ENCODE results near the gene HENMT1. TPM values are rescaled to one million over a fixed set of nuclear protein-coding genes. Genes with fewer than 3 reads are reported as not detected.

Gene HENMT1
- 6.9 and 7.6 TPM in 2 replicates for total RNA-seq

DNA sequence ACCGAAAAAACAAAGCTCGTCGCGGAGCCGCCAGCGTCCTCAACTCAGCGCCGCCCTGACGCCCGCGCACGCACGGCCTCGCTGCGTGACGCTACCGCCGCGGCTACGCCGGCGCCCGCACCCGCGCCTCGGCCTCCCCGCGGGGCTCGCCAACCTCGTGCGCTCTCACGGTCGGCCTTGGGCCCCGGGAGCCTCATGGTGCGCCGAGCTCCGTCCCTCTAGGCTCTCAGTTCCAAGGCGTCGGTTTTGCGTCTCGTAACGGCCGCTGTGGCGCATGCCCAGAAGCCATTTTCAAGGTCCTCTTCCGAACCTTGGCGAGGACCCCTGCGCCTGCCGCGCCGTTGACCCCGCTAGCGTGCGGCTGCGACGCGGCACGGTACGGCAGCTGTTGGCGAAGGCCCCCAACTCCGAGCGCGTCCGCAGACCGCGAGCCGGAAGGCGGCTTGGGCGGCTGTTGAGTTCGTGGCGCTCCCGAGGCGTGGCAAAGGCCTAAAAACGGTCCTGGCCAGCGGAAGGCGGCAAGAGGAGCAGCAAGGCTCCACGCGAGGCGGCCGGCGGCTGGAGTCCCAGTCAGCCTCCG, at the start of gene HENMT1:
HENMT1 (minus strand) TSS at position 64 of the 580 bp plus-strand sequence. CDS start 1,209 bp downstream, outside the sequence.

DNA sequence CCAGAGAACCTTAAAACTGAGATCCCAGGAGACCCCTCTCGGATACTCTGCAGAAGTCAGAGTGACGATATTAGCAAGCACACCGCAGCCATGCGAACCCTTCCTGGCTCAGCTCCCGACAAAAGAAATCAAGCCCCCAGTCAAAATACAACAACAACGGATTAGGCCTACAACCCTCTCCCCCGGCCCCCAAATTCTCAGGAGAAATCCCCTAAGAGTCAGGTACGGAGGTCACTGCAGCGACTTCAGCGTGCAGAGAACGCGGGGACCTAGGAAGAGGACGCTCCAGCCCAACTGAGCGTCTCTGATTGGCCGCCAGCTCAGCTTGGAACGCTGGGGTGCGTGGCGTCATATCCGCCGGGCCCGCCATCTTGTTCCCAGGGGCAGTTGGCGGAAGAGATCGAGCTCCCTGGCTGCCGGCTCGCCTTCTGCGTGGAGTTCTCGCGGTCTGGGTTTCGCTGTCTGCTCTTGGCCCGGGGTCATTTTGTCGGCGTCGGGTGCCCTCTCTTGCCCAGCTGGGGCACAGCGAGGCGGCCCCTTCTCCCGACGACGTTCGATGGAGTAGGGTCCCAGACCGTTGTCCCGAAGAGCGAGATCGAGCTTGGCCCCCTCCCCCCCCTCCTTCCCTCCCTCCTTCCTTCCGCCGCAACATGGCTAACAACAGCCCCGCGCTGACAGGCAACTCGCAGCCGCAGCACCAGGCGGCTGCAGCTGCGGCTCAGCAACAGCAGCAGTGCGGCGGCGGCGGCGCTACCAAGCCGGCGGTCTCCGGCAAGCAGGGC, 31.2 kb upstream of the HENMT1 start, which contains the start of gene PRPF38B:
PRPF38B (plus strand) TSS at position 369 of the 782 bp plus-strand sequence; CDS start at position 651, 282 bp downstream.

Other genes with a start within 250 kb of the HENMT1 start
- gene NBPF6, start 210.8 kb downstream of the HENMT1 start, total RNA-seq, result not detected in 2 replicates
- gene EEIG2, start 101.0 kb downstream of the HENMT1 start, total RNA-seq, result 7.2 and 11.0 TPM in 2 replicates
- 5.7 and 5.8 TPM in 2 replicates for gene PRPF38B, start 31.2 kb upstream of the HENMT1 start, total RNA-seq
- not detected in 2 replicates for gene FNDC7, start 51.8 kb upstream of the HENMT1 start, total RNA-seq
- gene STXBP3, start 85.6 kb upstream of the HENMT1 start, total RNA-seq, result 34.2 and 37.5 TPM in 2 replicates
- 1.2 TPM in 1 of 2 replicates, not detected in the other for gene AKNAD1, start 196.0 kb upstream of the HENMT1 start, total RNA-seq
- gene GPSM2, start 215.9 kb upstream of the HENMT1 start, total RNA-seq, result 39.3 and 55.4 TPM in 2 replicates